IPS-18c (cell line): Measurements from ENCODE around the gene DCAF4.
"Not testable (repeated sequence)": the region's sequence is repeated elsewhere in the genome, so short reads cannot be mapped to it uniquely, and the experiment has no call there.

ENCODE experiments used
- H3K4me3 ChIP-seq: 2 replicates; pipeline ENCODE4 v1.7.0; 2013; ENCODE audit warnings: low read depth, mild to moderate bottlenecking, low read length, moderate library complexity; ENCODE audit not compliant: insufficient read depth
- H3K9me3 ChIP-seq: one replicate; pipeline ENCODE4 v1.6.1; 2013; ENCODE audit warnings: mild to moderate bottlenecking, low read length, moderate library complexity; ENCODE audit not compliant: control insufficient read depth, insufficient read depth

The DCAF4 gene

DNA sequence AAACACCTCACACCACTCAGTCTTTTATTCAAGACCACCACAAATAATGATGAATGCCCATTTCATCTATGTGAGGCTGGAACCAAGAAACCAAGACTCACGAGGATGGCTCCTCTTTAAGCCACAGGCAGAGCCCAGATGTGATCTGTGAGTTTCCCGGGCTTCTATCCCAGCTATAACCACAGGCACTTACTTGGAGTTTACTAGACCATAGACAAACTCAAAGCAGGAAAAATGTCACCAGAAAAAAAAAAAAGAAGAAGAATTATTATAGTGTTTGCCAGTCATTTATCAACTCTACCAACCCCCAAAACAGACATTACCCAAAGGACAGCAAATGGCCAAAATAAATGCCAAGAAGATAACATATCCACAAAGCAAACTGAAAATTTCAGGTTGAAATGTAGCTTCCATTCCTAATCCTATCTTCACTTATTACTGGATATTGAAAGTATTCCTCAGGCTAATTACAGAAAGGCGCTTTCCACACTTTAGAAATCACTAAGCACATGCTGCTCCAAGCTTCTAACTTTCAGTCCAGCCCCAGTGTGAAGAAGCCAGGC lies 56.0 kb downstream of the DCAF4 start:
- Histone ChIP-seq H3K9me3 (no peaks in the 10 kb centered on the region), H3K4me3 (no peak overlapping the region)

DNA sequence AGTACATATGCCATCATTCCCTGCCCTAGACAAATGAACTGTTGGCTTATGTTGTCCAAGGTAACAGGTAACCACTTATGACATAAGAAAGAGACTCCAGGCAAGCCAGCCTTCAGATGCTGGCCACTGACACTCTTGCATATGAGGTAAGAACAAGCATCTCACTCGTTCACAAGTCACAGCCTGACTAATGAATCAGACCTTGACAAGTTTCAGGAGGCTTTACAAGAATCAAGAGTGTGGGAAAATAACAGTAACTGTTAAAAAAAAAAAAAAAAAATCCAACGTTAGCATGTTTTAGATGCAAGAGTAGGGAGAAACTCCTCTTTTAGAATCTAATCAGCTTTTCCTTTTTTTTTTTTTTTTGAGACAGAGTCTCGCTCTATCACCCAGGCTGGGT lies 60.0 kb downstream of the DCAF4 start:
- Histone ChIP-seq H3K9me3 (no peaks in the 10 kb centered on the region), H3K4me3 (no peak overlapping the region)

DNA sequence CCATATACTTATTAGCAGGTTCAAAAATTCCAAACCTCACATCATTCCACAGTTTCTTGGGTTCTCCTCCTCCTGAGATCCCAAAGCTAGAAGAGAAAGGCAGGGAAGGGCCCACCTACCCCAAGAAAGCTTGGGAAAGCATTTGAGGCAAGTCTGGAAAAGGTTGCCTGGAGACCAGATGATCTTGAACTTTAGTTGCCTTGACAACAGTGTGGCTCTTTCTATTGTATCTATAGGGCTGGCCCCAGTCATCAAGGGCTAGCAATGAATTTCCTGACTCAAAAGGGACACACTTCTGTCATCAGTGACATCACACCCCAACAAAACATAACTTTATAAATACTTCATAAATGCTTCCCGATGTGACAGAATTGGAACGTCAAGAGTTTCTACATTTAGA lies 60.6 kb downstream of the DCAF4 start:
- Histone ChIP-seq H3K4me3 (no peak overlapping the region), H3K9me3 (no peaks in the 10 kb centered on the region)

DNA sequence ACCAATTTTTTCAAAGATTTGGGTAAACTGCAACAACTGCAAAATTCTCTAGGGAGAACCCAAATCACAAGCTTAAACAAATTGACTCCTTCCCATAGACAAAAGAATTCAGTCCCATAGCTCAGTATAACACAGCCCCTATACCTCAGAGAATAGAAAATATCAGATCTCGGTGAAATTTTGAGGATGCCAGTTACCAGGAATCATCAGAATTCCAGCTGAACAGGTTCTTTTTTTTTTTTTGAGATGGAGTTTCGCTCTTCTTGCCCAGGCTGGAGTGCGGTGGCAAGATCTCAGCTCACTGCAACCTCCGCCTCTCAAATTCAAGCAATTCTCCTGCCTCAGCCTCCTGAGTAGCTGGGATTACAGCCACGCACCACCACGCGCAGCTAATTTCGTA lies 63.9 kb downstream of the DCAF4 start:
- Histone ChIP-seq H3K4me3 (no peak overlapping the region), H3K9me3 (no peaks in the 10 kb centered on the region)

DNA sequence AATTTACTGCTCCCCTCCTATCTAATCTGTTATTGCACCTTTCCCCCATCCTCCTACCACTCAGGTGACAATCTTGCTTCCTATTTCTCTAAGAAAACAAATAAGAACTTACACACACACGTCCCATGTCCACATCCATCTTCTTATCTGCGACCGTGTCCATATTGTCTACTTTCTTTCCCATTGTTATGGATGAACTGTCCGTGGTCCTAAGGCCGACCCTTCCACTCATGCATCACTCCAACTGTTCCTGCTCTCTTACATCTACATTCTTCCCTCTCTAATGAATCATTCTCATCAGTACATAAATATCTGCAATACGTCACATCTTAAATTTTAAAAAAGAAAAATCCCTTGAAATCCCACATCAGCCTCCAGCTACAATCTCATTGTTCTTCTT lies 70.7 kb downstream of the DCAF4 start:
- no peak overlapping the region for H3K4me3 ChIP-seq
- H3K9me3 ChIP-seq, result no peaks in the 10 kb centered on the region

DNA sequence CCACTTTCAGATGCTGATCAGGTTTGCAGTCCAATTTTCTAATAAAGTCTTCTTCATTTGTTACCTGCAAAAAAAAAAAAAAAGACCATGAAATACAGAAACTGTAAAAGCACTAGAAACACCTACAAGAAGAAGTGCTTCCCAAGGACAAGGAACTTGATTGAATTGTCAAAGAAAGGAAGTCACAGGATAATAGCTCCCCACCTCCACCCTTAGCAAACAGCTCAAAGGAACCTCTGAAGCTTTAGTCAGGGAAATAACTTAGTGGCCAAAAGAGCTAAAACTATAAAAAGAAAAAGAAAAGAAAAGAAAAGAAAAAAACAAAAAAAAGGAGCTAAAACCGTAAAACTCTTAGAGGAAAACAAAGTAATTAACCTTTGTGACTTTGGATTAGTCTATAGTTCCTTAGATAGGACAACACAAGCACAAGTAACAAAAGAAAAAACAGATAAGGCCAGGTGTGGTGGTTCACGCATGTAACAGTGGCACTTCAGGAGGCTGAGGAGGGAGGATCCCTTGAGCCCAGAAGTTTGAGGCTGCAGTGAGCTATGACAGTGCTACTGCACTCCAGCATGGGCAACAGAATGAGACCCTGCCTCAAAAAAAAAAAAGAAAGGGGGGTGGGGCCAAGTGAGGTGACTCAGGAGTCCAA lies 72.1 kb downstream of the DCAF4 start:
- H3K4me3 ChIP-seq, result no peak overlapping the region
- H3K9me3 ChIP-seq, result no peaks in the 10 kb centered on the region

DNA sequence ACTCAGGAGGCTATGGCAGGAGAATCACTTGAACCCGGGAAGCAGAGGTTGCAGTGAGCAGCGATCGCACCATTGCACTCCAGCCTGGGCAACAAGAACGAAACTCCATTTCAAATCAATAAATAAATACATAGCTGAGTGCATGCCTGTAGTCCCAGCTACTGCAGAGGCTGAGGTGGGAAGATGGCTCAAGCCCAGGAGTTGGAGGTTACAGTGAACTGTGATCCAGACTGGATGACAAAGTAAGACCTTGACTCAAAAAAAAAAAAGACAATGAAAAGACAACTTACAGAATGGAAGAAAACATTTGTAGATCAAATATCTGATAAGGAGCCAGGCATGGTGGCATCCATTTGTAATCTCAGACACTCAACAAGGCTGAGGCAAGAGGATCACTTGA lies 73.1 kb downstream of the DCAF4 start:
- Histone ChIP-seq H3K9me3 (no peaks in the 10 kb centered on the region), H3K4me3 (no peak overlapping the region)

DNA sequence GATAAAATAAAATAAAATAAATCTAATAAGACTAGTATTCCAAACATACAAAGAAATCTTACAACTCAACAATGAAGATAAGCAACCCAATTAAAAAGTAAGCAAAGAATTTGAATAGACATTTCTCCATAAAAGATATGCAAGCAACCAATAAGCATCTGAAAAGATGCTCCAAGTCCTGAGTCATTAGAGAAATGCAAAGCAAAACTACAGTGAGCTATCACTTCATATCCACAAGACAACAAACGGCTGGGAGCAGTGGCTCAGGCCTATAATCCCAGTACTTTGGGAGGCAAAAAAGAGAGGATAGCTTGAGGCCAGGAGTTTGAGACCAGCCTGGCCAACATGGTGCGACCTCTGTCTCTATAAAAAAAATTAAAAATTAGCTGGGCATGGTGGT lies 73.8 kb downstream of the DCAF4 start:
- H3K9me3 ChIP-seq, result no peaks in the 10 kb centered on the region
- no peak overlapping the region for H3K4me3 ChIP-seq

DNA sequence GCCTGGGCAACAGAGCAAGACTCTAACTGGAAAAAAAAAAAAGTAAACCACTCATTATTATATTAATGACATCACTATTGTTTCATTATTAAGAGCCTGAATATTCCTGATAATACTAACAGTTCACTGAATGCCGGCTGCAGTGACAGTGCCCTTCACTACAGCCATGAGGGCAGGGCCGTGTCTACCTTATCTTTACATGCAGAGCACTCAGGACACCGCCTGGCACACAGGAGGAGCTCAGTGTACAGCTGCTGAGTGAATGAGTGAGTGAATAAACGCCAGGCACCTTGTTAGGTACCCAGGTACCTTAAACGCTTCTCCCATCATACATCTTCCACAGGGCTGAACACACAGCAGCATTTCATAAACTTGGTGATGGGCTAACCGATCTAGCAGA lies 77.4 kb downstream of the DCAF4 start:
- no peak overlapping the region for H3K4me3 ChIP-seq
- no peaks in the 10 kb centered on the region for H3K9me3 ChIP-seq

DNA sequence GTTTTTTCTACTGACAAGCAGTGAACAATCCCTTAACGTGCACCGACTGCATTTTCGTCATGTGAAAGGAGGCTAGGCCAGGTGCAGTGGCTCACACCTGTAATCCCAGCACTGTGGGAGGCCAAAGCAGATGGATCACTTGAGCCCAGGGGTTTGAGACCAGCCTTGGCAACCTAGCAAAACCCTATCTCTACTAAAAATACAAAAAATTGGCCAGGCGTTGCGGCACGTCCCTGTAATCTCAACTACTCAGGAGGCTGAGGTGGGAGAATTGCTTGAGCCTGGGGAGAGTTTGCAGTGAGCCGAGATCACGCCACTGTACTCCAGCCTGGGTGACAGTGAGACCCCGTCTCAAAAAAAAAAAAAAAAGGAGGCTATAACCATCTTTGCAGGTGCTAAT lies 78.4 kb downstream of the DCAF4 start:
- not testable (repeated sequence) for H3K4me3 ChIP-seq, H3K9me3 ChIP-seq

DNA sequence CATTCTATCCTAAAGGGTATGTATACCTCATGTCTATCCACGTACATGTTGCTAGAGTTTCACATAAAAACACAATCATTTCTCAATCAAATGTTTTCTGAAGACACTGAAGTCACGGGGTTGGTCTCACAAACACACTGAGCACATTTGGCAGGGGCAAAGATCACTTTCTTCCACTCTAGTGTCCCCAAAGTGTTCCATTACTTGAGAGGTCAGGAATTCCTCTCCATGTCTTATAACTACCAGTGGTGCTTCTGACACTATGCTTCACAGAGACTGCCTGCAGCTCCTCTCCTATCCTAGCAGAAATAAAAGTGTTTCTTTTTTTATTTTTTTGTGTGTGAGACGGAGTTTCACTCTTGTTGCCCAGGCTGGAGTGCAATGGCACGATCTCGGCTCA lies 81.6 kb downstream of the DCAF4 start:
- H3K9me3 ChIP-seq, result no peaks in the 10 kb centered on the region
- H3K4me3 ChIP-seq, result no peak overlapping the region

DNA sequence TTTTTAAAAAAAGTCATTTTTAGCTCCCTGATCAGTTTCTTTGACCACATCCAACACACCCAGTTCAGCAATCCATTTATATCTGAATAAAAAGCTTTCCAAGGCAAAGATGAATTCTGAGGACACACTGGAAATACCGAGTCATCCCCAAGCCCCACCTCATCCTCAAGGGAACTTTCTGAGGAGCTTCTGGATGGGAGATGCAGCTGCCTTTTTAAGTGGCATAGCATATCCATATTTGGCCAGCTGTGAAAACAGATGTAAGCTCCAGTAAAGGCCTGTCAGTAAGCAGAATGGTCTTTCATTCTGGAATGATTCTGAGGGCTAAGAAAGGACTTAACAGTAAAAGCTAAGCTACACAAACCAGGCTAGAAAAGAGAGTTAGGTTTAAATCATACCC lies 82.2 kb downstream of the DCAF4 start:
- Histone ChIP-seq H3K4me3 (no peak overlapping the region), H3K9me3 (no peaks in the 10 kb centered on the region)
